GM12878 (cell line): ENCODE data around the gene SORT1. TPM values are rescaled to one million over a fixed set of nuclear protein-coding genes. Genes with fewer than 3 reads are reported as not detected.

ENCODE experiments used
- ATAC-seq: fragments of 200-7000 bp; cut with Tn5 transposase; 3 replicates; pipeline ENCODE4 v1.9.1; 2020; ENCODE audit warnings: mild to moderate bottlenecking, moderate library complexity
- BruUV-seq: library from RNA; stranded (reverse); fragments of 400-500 nt; replicated peaks from 2 replicates; lab custom pipeline; 2021; lab: Mats Ljungman, UMichigan
- CTCF ChIA-PET: fragments of 300-600 bp; sonication (Branson Sonifier 250); formaldehyde crosslinking; extraction: SDS; loops from one replicate; lab custom pipeline; 2021; ENCODE audit warnings: inconsistent platforms; lab: Yijun Ruan, JAX
- POLR2A ChIA-PET: fragments of 350-600 bp; formaldehyde crosslinking; extraction: SDS; loops from one replicate; lab custom pipeline; 2021; ENCODE audit warnings: inconsistent platforms; lab: Charles Lee
- RAD21 ChIA-PET: fragments of 300-600 bp; sonication (Branson Sonifier 250); formaldehyde crosslinking; loops from one replicate; lab custom pipeline; 2023; ENCODE audit warnings: antibody characterized with exemption; ENCODE audit not compliant: unreplicated experiment; lab: Charles Lee
- SMC1A ChIA-PET: fragments of 300-600 bp; sonication (Branson Sonifier 250); formaldehyde crosslinking; loops from one replicate; lab custom pipeline; 2023; ENCODE audit not compliant: unreplicated experiment, uncharacterized antibody; lab: Charles Lee
- DNase-seq: peaks from one replicate; pipeline ENCODE4 v3.0.0-alpha.2; 2011; ENCODE audit warnings: low read depth, low spot score
- FAIRE-seq: peaks from 3 replicates; lab custom pipeline; 2011; peaks lifted over from hg19 to GRCh38; lab: Jason Lieb, UNC
- H2AFZ ChIP-seq: 2 replicates; pipeline ENCODE4 v1.6.0; 2011; ENCODE audit warnings: low read depth, low read length, control low read depth; ENCODE audit not compliant: control insufficient read depth
- H3K27ac ChIP-seq: 2 replicates; pipeline ENCODE4 v1.5.1; 2011; ENCODE audit warnings: control low read depth; ENCODE audit not compliant: control insufficient read depth, insufficient read depth
- H3K27me3 ChIP-seq, 2 experiments: replicated peaks in 1 of 2; 2 replicates each; pipeline versions ENCODE4 v1.6.0 to v1.6.1; 2011; ENCODE audit warnings: low read length in 1 of 2; ENCODE audit not compliant: control insufficient read depth in 2 of 2, insufficient read depth in 2 of 2
- H3K36me3 ChIP-seq, 2 experiments: 2 replicates each; pipeline ENCODE4 v1.5.1; 2011; ENCODE audit warnings: low read length in 1 of 2; ENCODE audit not compliant: control insufficient read depth in 2 of 2, insufficient read depth in 2 of 2
- H3K4me1 ChIP-seq: 2 replicates; pipeline ENCODE4 v1.6.1; 2011; ENCODE audit warnings: mild to moderate bottlenecking, low read length, moderate library complexity, mixed read lengths; ENCODE audit not compliant: control insufficient read depth, insufficient read depth
- H3K4me2 ChIP-seq: 2 replicates; pipeline ENCODE4 v1.6.0; 2011; ENCODE audit warnings: control low read depth; ENCODE audit not compliant: control insufficient read depth, insufficient read depth
- H3K4me3 ChIP-seq: fragments of 200-600 bp; sonication (generic); 2 replicates; pipeline ENCODE4 v1.5.1; 2016
- H3K79me2 ChIP-seq: 2 replicates; pipeline ENCODE4 v1.6.0; 2011; ENCODE audit warnings: low read length; ENCODE audit not compliant: control insufficient read depth, insufficient read depth
- H3K9ac ChIP-seq: 2 replicates; pipeline ENCODE4 v1.8.0; 2011; ENCODE audit warnings: low read length, control low read depth, mixed read lengths; ENCODE audit not compliant: control insufficient read depth, insufficient read depth
- H3K9me3 ChIP-seq: replicated peaks from 3 replicates; pipeline ENCODE4 v1.5.1; 2011; ENCODE audit warnings: mild to moderate bottlenecking, low read length; ENCODE audit not compliant: control insufficient read depth, insufficient read depth
- H4K20me1 ChIP-seq: 2 replicates; pipeline ENCODE4 v1.6.0; 2011; ENCODE audit not compliant: control insufficient read depth, insufficient read depth
- BACH1 ChIP-seq: fragments of 450-650 bp; IDR thresholded peaks from 2 replicates; pipeline ENCODE4 v1.6.1; 2017; ENCODE audit warnings: mild to moderate bottlenecking, borderline replicate concordance
- BCL11A ChIP-seq: IDR thresholded peaks from 2 replicates; pipeline ENCODE4 v1.6.1; 2011; ENCODE audit warnings: low read depth, low read length
- CEBPZ ChIP-seq: fragments of 150-350 bp; IDR thresholded peaks from 2 replicates; pipeline ENCODE4 v1.6.1; 2016; ENCODE audit warnings: low read depth, low read length
- CREB1 ChIP-seq: IDR thresholded peaks from 2 replicates; pipeline ENCODE4 v1.6.1; 2012; ENCODE audit warnings: low read depth, mild to moderate bottlenecking, inconsistent platforms
- DPF2 ChIP-seq: fragments of 450-650 bp; IDR thresholded peaks from 2 replicates; pipeline ENCODE4 v1.6.1; 2017; ENCODE audit warnings: mild to moderate bottlenecking
- HDAC2 ChIP-seq: fragments of 200-600 bp; sonication (generic); IDR thresholded peaks from 2 replicates; pipeline ENCODE4 v1.6.1; 2017
- LARP7 ChIP-seq: fragments of 450-650 bp; IDR thresholded peaks from 2 replicates; pipeline ENCODE4 v1.6.1; 2017; ENCODE audit warnings: mild to moderate bottlenecking
- NR2C1 ChIP-seq: fragments of 450-650 bp; IDR thresholded peaks from 2 replicates; pipeline ENCODE4 v1.6.1; 2017; ENCODE audit warnings: antibody characterized with exemption, mild to moderate bottlenecking, moderate library complexity
- PAX5 ChIP-seq: IDR thresholded peaks from 2 replicates; pipeline ENCODE4 v1.6.1; 2011; ENCODE audit warnings: low read depth, low read length, borderline replicate concordance
- PAX8 ChIP-seq: fragments of 450-650 bp; IDR thresholded peaks from 2 replicates; pipeline ENCODE4 v1.6.1; 2017; ENCODE audit warnings: mild to moderate bottlenecking, moderate library complexity
- POLR2AphosphoS2 ChIP-seq: IDR thresholded peaks from 2 replicates; pipeline ENCODE4 v1.6.1; 2011; ENCODE audit warnings: low read depth, mild to moderate bottlenecking, low read length, improper control_type of control experiment, moderate library complexity
- SMAD1 ChIP-seq: fragments of 450-650 bp; IDR thresholded peaks from 2 replicates; pipeline ENCODE4 v1.6.1; 2018; ENCODE audit warnings: mild to moderate bottlenecking, low read depth; ENCODE audit not compliant: partially characterized antibody
- SMC3 ChIP-seq: IDR thresholded peaks from 2 replicates; pipeline ENCODE4 v1.6.1; 2011; ENCODE audit warnings: low read length, improper control_type of control experiment, borderline replicate concordance
- SP1 ChIP-seq: IDR thresholded peaks from one replicate; pipeline ENCODE4 v1.6.1; 2011; ENCODE audit warnings: low read depth, low read length
- SPI1 ChIP-seq: IDR thresholded peaks from 2 replicates; pipeline ENCODE4 v1.6.1; 2011; ENCODE audit warnings: low read depth, mild to moderate bottlenecking, low read length, moderate library complexity, borderline replicate concordance; ENCODE audit not compliant: insufficient read depth
- SRF ChIP-seq, 2 experiments: IDR thresholded peaks; 2 replicates each; pipeline ENCODE4 v1.6.1; 2011; ENCODE audit warnings: low read depth in 2 of 2, low read length in 2 of 2, mild to moderate bottlenecking in 1 of 2, moderate library complexity in 1 of 2
- TARDBP ChIP-seq: IDR thresholded peaks from 2 replicates; pipeline ENCODE4 v1.6.1; 2016; ENCODE audit warnings: borderline replicate concordance
- TCF12 ChIP-seq: IDR thresholded peaks from 2 replicates; pipeline ENCODE4 v1.6.1; 2011; ENCODE audit warnings: low read depth, mild to moderate bottlenecking, low read length
- ZBED1 ChIP-seq: IDR thresholded peaks from 2 replicates; pipeline ENCODE4 v1.6.1; 2016; ENCODE audit warnings: borderline replicate concordance
- WGBS: methylation state at CpG from one replicate; pipeline ENCODE4 v1.1.6; 2016; ENCODE audit warnings: low lambda C conversion rate; ENCODE audit not compliant: insufficient replicate concordance, insufficient coverage; ENCODE audit errors: missing lambda C conversion rate; 5-methylcytosine and 5-hydroxymethylcytosine counted together
- in situ Hi-C: fragments of 300-500 bp; cut with MboI; formaldehyde crosslinking; loops from 9 replicates; pipeline ENCODE4 v1.14.3; 2018; ENCODE audit warnings: mixed read lengths
- intact Hi-C: fragments of 100-400 bp; cut with micrococcal nuclease; formaldehyde crosslinking; loops from one replicate; pipeline ENCODE4 v1.14.2; 2022; ENCODE audit not compliant: unreplicated experiment
- polyA plus RNA-seq, 11 experiments: library from polyadenylated mRNA; depleted of rRNA in 4 of 11; unstranded in 6 of 11; stranded (reverse) in 5 of 11; fragments of >200 nt; fragmentation: Nextera tagmentation in 4 of 11; fragmentation: Illumina TruSeq in 1 of 11; extraction: Ambion mirVana in 4 of 11; extraction: Trizol in 1 of 11; gene quantifications; 1 replicate in 1 of 11; 2 replicates in 10 of 11; pipeline versions ENCODE4 v1.2.1 to v1.2.3, GENCODE V29; 2011 to 2016; ENCODE audit warnings: inconsistent platforms in 2 of 11, missing spikeins in 2 of 11, low read depth in 1 of 11
- total RNA-seq, 4 experiments: library from RNA; depleted of rRNA in 3 of 4; stranded (reverse); fragments of >200 nt in 3 of 4; fragmentation: Illumina TruSeq in 1 of 4; extraction: Trizol in 1 of 4; gene quantifications; 2 replicates each; pipeline versions ENCODE4 v1.2.1 to v1.2.3, GENCODE V29; 2013 to 2021
- TF ChIP-seq, protein P1 (sequence below): fragments of 450-650 bp; IDR thresholded peaks from 2 replicates; pipeline ENCODE4 v1.6.1; 2018; ENCODE audit warnings: mild to moderate bottlenecking, low read depth, moderate library complexity; ENCODE audit not compliant: partially characterized antibody

SORT1 gene
- total and polyA plus RNA-seq, 10 of the 15 experiments (the other 5 are each of a cell fraction or from before 2014, with no cell fraction given): 0.06 to 1.9 (median 0.33) TPM; not detected in 1

- TF ChIP-seq TCF12 (no peak), LARP7 (no peak)
Observed at GRCh38 chr1:109373126-109373525, 24.6 kb downstream of the SORT1 start (continued).

DNA sequence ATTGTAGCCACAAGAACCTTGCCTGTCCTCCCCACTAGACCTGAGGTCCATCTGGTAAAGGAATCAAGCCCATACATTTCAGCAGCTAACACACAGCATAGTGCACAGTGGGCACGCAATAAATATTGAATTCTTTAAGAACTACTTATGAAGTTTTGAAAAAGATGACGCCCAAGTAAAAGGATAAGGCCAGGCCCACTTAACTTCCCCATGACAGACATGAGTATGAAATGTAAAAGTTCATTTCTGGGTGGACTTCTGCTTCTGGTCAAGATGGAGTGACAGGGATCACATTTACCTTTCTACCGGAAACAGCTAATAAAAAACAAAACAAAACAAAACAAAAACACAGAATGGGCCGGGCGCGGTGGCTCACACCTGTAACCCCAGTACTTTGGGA lies 25.4 kb downstream of the SORT1 start:
- RAD21 ChIA-PET: no interaction called here
- no peaks in the 10 kb centered on the region; the same call in 2 of the 3 replicates for H3K9me3 ChIP-seq
- H3K4me2 ChIP-seq: no peak overlapping the region
- 78% methylated on average over 6 of the region's 6 CpGs for WGBS
- POLR2A ChIA-PET: no interaction called here
- no peak for TF ChIP-seq HDAC2
- TF ChIP-seq SMC3: no peak
- TF ChIP-seq PAX8: no peak
- TF ChIP-seq, protein P1, sequence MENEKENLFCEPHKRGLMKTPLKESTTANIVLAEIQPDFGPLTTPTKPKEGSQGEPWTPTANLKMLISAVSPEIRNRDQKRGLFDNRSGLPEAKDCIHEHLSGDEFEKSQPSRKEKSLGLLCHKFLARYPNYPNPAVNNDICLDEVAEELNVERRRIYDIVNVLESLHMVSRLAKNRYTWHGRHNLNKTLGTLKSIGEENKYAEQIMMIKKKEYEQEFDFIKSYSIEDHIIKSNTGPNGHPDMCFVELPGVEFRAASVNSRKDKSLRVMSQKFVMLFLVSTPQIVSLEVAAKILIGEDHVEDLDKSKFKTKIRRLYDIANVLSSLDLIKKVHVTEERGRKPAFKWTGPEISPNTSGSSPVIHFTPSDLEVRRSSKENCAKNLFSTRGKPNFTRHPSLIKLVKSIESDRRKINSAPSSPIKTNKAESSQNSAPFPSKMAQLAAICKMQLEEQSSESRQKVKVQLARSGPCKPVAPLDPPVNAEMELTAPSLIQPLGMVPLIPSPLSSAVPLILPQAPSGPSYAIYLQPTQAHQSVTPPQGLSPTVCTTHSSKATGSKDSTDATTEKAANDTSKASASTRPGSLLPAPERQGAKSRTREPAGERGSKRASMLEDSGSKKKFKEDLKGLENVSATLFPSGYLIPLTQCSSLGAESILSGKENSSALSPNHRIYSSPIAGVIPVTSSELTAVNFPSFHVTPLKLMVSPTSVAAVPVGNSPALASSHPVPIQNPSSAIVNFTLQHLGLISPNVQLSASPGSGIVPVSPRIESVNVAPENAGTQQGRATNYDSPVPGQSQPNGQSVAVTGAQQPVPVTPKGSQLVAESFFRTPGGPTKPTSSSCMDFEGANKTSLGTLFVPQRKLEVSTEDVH: no peak
- TF ChIP-seq POLR2AphosphoS2: no peak
- TF ChIP-seq CEBPZ: no peak
- no peak for TF ChIP-seq SMAD1
- TF ChIP-seq DPF2: no peak
- TF ChIP-seq TARDBP: no peak
- no peak for TF ChIP-seq CREB1
- no peak for TF ChIP-seq BACH1
- TF ChIP-seq BCL11A: no peak
- no peak for TF ChIP-seq SP1
- TF ChIP-seq SPI1: no peak
- TF ChIP-seq SRF (IDR thresholded peaks at IDR 0.05; ENCODE audit: low read depth in 2 of 2, low read length in 2 of 2): no peak
- no peak for TF ChIP-seq ZBED1
- no peak for TF ChIP-seq NR2C1
- no peak for TF ChIP-seq PAX5
- in situ Hi-C loops: no loop called here
- H2AFZ ChIP-seq: no peak overlapping the region
- no TSS peak for BruUV-seq
- SMC1A ChIA-PET: interaction anchor here (1.7 kb wide), 1 partner anchor 15 kb away, joined by 3 read pairs; no protein-coding TSS in a partner anchor
- no peaks in the 10 kb centered on the region for H3K36me3 ChIP-seq
- ATAC-seq: no peak
- no peak overlapping the region for H3K4me3 ChIP-seq
- H3K79me2 ChIP-seq: no peaks in the 10 kb centered on the region
- intact Hi-C loops: no loop called here
- DNase-seq: no peak
- H3K27ac ChIP-seq: no peak overlapping the region
- no peaks in the 10 kb centered on the region for H3K27me3 ChIP-seq
- peaks cover 9% of the 10 kb centered on the region; the same call in 1 of the 2 replicates for H3K4me1 ChIP-seq
- CTCF ChIA-PET: interaction anchor here (1.0 kb wide), 1 partner anchor 10 kb away, joined by 3 read pairs; no protein-coding TSS in a partner anchor
- H3K9ac ChIP-seq: no peak overlapping the region
- H4K20me1 ChIP-seq: no peaks in the 10 kb centered on the region
- no peak for FAIRE-seq
